A549 (cell line): Measurements from ENCODE around the gene KRTAP5-2. TPM values are rescaled to one million over a fixed set of nuclear protein-coding genes. Genes with fewer than 3 reads are reported as not detected.

ENCODE experiments used
- ATAC-seq, 2 experiments: fragments of 200-7000 bp in 1 of 2; fragments of >200 bp in 1 of 2; cut with Nextera tagmentation in 1 of 2; cut with Tn5 transposase in 1 of 2; 3 replicates each; pipeline versions ENCODE4 v1.8.0 to v1.9.1; 2018 to 2020; ENCODE audit warnings: mild to moderate bottlenecking in 1 of 2, moderate library complexity in 1 of 2
- CTCF ChIA-PET: fragments of 300-600 bp; sonication (Branson Sonifier 250); formaldehyde crosslinking; extraction: SDS; loops from one replicate; lab custom pipeline; 2021; ENCODE audit warnings: antibody characterized with exemption, inconsistent platforms; lab: Yijun Ruan, JAX
- POLR2A ChIA-PET: fragments of 350-600 bp; formaldehyde crosslinking; extraction: SDS; loops from one replicate; lab custom pipeline; 2021; ENCODE audit warnings: antibody characterized with exemption, inconsistent platforms; lab: Yijun Ruan, JAX
- DNase-seq, 2 experiments: peaks; one replicate each; pipeline versions ENCODE4 v3.0.0 to v3.0.0-alpha.2; 2011 to 2016; ENCODE audit warnings: low read depth in 1 of 2, low spot score in 1 of 2
- FAIRE-seq: peaks from 2 replicates; lab custom pipeline; 2011; peaks lifted over from hg19 to GRCh38; lab: Jason Lieb, UNC
- H3K27ac ChIP-seq, 2 experiments: fragments of >200 bp; sonication (Bioruptor Twin); formaldehyde crosslinking; 3 replicates each; pipeline ENCODE4 v1.5.1; 2016 to 2017
- H3K4me1 ChIP-seq: fragments of >200 bp; sonication (Bioruptor Twin); formaldehyde crosslinking; 3 replicates; pipeline ENCODE4 v1.6.1; 2016
- H3K4me2 ChIP-seq: fragments of >200 bp; sonication (Bioruptor Twin); formaldehyde crosslinking; 3 replicates; pipeline ENCODE4 v1.6.1; 2016
- H3K4me3 ChIP-seq: fragments of >200 bp; sonication (Bioruptor Twin); formaldehyde crosslinking; 3 replicates; pipeline ENCODE4 v1.5.1; 2016
- H3K9me3 ChIP-seq: fragments of >200 bp; sonication (Bioruptor Twin); formaldehyde crosslinking; 3 replicates; pipeline ENCODE4 v1.6.1; 2016
- CBX8 ChIP-seq: fragments of 200-600 bp; sonication (generic); IDR thresholded peaks from 2 replicates; pipeline ENCODE4 v1.6.1; 2016
- CEBPB ChIP-seq, 2 experiments: fragments of >200 bp in 1 of 2; sonication (Bioruptor Twin) in 1 of 2; formaldehyde crosslinking in 1 of 2; IDR thresholded peaks; 2 replicates each; pipeline ENCODE4 v1.6.1; 2012 to 2016
- CHD2 ChIP-seq: fragments of 150-350 bp; IDR thresholded peaks from 2 replicates; pipeline ENCODE4 v1.6.1; 2014; ENCODE audit warnings: low read length; ENCODE audit not compliant: partially characterized antibody
- EHF ChIP-seq: fragments of 250-450 bp; sonication (Bioruptor Pico); IDR thresholded peaks from 2 replicates; pipeline ENCODE4 v1.5.0; 2020; ENCODE audit warnings: mild to moderate bottlenecking
- ELK1 ChIP-seq: fragments of 150-350 bp; IDR thresholded peaks from 2 replicates; pipeline ENCODE4 v1.6.1; 2014; ENCODE audit warnings: low read depth, mild to moderate bottlenecking, low read length
- EP300 ChIP-seq, 2 experiments: fragments of >200 bp; sonication (Bioruptor Twin); formaldehyde crosslinking; IDR thresholded peaks; 2 replicates in 1 of 2; 3 replicates in 1 of 2; pipeline ENCODE4 v1.6.1; 2016 to 2017
- ESRRA ChIP-seq: fragments of 150-350 bp; IDR thresholded peaks from 2 replicates; pipeline ENCODE4 v1.6.1; 2014; ENCODE audit warnings: mild to moderate bottlenecking, low read length, borderline replicate concordance
- FOSL2 ChIP-seq, 2 experiments: fragments of 450-650 bp in 1 of 2; fragments of >200 bp in 1 of 2; sonication (Bioruptor Twin) in 1 of 2; formaldehyde crosslinking; IDR thresholded peaks; 2 replicates each; pipeline versions ENCODE4 v1.5.0 to v1.6.1; 2016 to 2020; ENCODE audit warnings: mild to moderate bottlenecking in 1 of 2, moderate library complexity in 1 of 2
- FOXS1 ChIP-seq: fragments of 250-450 bp; sonication (Bioruptor Pico); IDR thresholded peaks from 2 replicates; pipeline ENCODE4 v1.5.0; 2020; ENCODE audit warnings: mild to moderate bottlenecking, moderate library complexity
- GATA3 ChIP-seq: IDR thresholded peaks from 2 replicates; pipeline ENCODE4 v1.6.1; 2012; ENCODE audit warnings: borderline replicate concordance
- HMGXB4 ChIP-seq: fragments of 250-450 bp; sonication (Bioruptor Pico); IDR thresholded peaks from 2 replicates; pipeline ENCODE4 v1.5.0; 2021; ENCODE audit warnings: mild to moderate bottlenecking, moderate library complexity, borderline replicate concordance
- HOXA7 ChIP-seq: fragments of 250-450 bp; sonication (Bioruptor Pico); IDR thresholded peaks from 2 replicates; pipeline ENCODE4 v1.5.0; 2020; ENCODE audit warnings: mild to moderate bottlenecking, moderate library complexity
- HOXB13 ChIP-seq: fragments of 250-450 bp; sonication (Bioruptor Pico); IDR thresholded peaks from 2 replicates; pipeline ENCODE4 v1.5.0; 2020; ENCODE audit warnings: low read depth, mild to moderate bottlenecking, moderate library complexity
- HOXB5 ChIP-seq: fragments of 250-450 bp; sonication (Bioruptor Pico); IDR thresholded peaks from 2 replicates; pipeline ENCODE4 v1.5.0; 2020; ENCODE audit warnings: mild to moderate bottlenecking, moderate library complexity
- JUNB ChIP-seq: fragments of >200 bp; sonication (Bioruptor Twin); formaldehyde crosslinking; IDR thresholded peaks from 2 replicates; pipeline ENCODE4 v1.6.1; 2016
- KDM5A ChIP-seq: fragments of 200-600 bp; sonication (generic); IDR thresholded peaks from 2 replicates; pipeline ENCODE4 v1.6.1; 2016; ENCODE audit warnings: antibody characterized with exemption, mild to moderate bottlenecking
- MAZ ChIP-seq: fragments of 150-350 bp; IDR thresholded peaks from 2 replicates; pipeline ENCODE4 v1.6.1; 2014; ENCODE audit warnings: antibody characterized with exemption, low read depth, low read length, borderline replicate concordance
- MYC ChIP-seq: IDR thresholded peaks from 2 replicates; pipeline ENCODE4 v1.6.1; 2012; ENCODE audit warnings: mild to moderate bottlenecking, inconsistent platforms, low read length, improper control_type of control experiment, borderline replicate concordance
- NFE2L2 ChIP-seq: fragments of 150-350 bp; conservative IDR thresholded peaks from 2 replicates; pipeline ENCODE4 v1.6.1; 2014; ENCODE audit warnings: low read length
- PBX3 ChIP-seq: IDR thresholded peaks from 2 replicates; pipeline ENCODE4 v1.6.1; 2012
- PHF8 ChIP-seq: fragments of 200-600 bp; sonication (generic); IDR thresholded peaks from 2 replicates; pipeline ENCODE4 v1.6.1; 2016; ENCODE audit warnings: low read depth, mild to moderate bottlenecking, antibody characterized with exemption, moderate library complexity, borderline replicate concordance
- POLR2A ChIP-seq: IDR thresholded peaks from 2 replicates; pipeline ENCODE4 v1.6.1; 2012; ENCODE audit warnings: mild to moderate bottlenecking, low read length
- POLR2AphosphoS2 ChIP-seq: conservative IDR thresholded peaks from 2 replicates; pipeline ENCODE4 v1.6.1; 2012; ENCODE audit warnings: low read length, improper control_type of control experiment, inconsistent platforms
- RAD21 ChIP-seq, 2 experiments: fragments of >200 bp in 1 of 2; sonication (Bioruptor Twin) in 1 of 2; formaldehyde crosslinking in 1 of 2; IDR thresholded peaks in 1 of 2; conservative IDR thresholded peaks in 1 of 2; 2 replicates in 1 of 2; 3 replicates in 1 of 2; pipeline ENCODE4 v1.6.1; 2012 to 2018; ENCODE audit warnings: inconsistent platforms in 1 of 2
- RARB ChIP-seq: fragments of 250-450 bp; sonication (Bioruptor Pico); IDR thresholded peaks from 2 replicates; pipeline ENCODE4 v1.8.0; 2021; ENCODE audit warnings: mild to moderate bottlenecking, moderate library complexity
- RNF2 ChIP-seq: fragments of 200-600 bp; sonication (generic); IDR thresholded peaks from 2 replicates; pipeline ENCODE4 v1.6.1; 2016; ENCODE audit warnings: low read depth, mild to moderate bottlenecking, antibody characterized with exemption, moderate library complexity, borderline replicate concordance
- SMC3 ChIP-seq: fragments of >200 bp; sonication (Bioruptor Twin); formaldehyde crosslinking; IDR thresholded peaks from 3 replicates; pipeline ENCODE4 v1.6.1; 2018; ENCODE audit warnings: inconsistent platforms
- ZFP36 ChIP-seq: fragments of 450-650 bp; IDR thresholded peaks from 2 replicates; pipeline ENCODE4 v1.6.1; 2014; ENCODE audit warnings: borderline replicate concordance; ENCODE audit not compliant: partially characterized antibody
- ZSCAN20 ChIP-seq: fragments of 250-450 bp; sonication (Bioruptor Pico); IDR thresholded peaks from 2 replicates; pipeline ENCODE4 v1.8.0; 2022; ENCODE audit warnings: mild to moderate bottlenecking, moderate library complexity
- WGBS: methylation state at CpG from one replicate; pipeline ENCODE4 v1.1.6; 2017; ENCODE audit errors: missing lambda C conversion rate; 5-methylcytosine and 5-hydroxymethylcytosine counted together
- polyA plus RNA-seq, 4 experiments: library from polyadenylated mRNA; depleted of rRNA in 3 of 4; stranded (reverse); fragments of >200 nt; fragmentation: RNase III in 1 of 4; extraction: RNeasy Plus Mini Kit Qiagen cat#74134 plus additional on column Dnase treatment in 1 of 4; gene quantifications; 2 replicates in 3 of 4; 3 replicates in 1 of 4; pipeline ENCODE4 v1.2.3, GENCODE V29; 2011 to 2017
- TF ChIP-seq, protein P1 (sequence below): fragments of 250-450 bp; sonication (Bioruptor Pico); IDR thresholded peaks from 2 replicates; pipeline ENCODE4 v1.5.0; 2020; ENCODE audit warnings: low read depth, mild to moderate bottlenecking, moderate library complexity
- TF ChIP-seq, protein P2 (sequence below): fragments of >200 bp; sonication (Bioruptor Twin); formaldehyde crosslinking; IDR thresholded peaks from 3 replicates; pipeline ENCODE4 v1.6.1; 2016
- TF ChIP-seq, protein P3 (sequence below): IDR thresholded peaks from 2 replicates; pipeline ENCODE4 v1.6.1; 2012

Gene KRTAP5-2
- polyA plus RNA-seq, 2 of the 4 experiments (the other 2 are of a cell fraction) = not detected

GRCh38 chr11:1625541-1625940 lies 27.4 kb upstream of the KRTAP5-2 start:
- 70% methylated on average over 11 of the region's 13 CpGs for WGBS
- no peak overlapping the region for H3K27ac ChIP-seq
- ChIA-PET POLR2A (no interaction called here), CTCF (interaction anchor here (1.0 to 6.9 kb wide), 5 partner anchors 14 to 524 kb away, joined by 3 to 54 read pairs (median 4); no protein-coding TSS in a partner anchor)
- TF ChIP-seq ELK1 (no peak), HMGXB4 (CRISPR knock-in tag) (no peak), HOXB13 (CRISPR knock-in tag) (no peak), GATA3 (no peak), RARB (CRISPR knock-in tag) (no peak), CHD2 (no peak), POLR2AphosphoS2 (no peak), MYC (no peak), KDM5A (no peak), CBX8 (no peak), ESRRA (no peak), SMC3 (no peak), FOSL2 (IDR thresholded peaks at IDR 0.05) (no peak), FOSL2 (CRISPR knock-in tag; IDR thresholded peaks at IDR 0.05) (no peak), ZFP36 (no peak), FOXS1 (CRISPR knock-in tag) (no peak), PHF8 (no peak), POLR2A (no peak), JUNB (no peak)
- TF ChIP-seq, protein P1, sequence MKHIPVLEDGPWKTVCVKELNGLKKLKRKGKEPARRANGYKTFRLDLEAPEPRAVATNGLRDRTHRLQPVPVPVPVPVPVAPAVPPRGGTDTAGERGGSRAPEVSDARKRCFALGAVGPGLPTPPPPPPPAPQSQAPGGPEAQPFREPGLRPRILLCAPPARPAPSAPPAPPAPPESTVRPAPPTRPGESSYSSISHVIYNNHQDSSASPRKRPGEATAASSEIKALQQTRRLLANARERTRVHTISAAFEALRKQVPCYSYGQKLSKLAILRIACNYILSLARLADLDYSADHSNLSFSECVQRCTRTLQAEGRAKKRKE (CRISPR knock-in tag) = no peak
- TF ChIP-seq, protein P2, sequence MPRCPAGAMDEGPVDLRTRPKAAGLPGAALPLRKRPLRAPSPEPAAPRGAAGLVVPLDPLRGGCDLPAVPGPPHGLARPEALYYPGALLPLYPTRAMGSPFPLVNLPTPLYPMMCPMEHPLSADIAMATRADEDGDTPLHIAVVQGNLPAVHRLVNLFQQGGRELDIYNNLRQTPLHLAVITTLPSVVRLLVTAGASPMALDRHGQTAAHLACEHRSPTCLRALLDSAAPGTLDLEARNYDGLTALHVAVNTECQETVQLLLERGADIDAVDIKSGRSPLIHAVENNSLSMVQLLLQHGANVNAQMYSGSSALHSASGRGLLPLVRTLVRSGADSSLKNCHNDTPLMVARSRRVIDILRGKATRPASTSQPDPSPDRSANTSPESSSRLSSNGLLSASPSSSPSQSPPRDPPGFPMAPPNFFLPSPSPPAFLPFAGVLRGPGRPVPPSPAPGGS = no peak
- no peak for FAIRE-seq
- no peak overlapping the region for H3K4me2 ChIP-seq
- H3K4me1 ChIP-seq = no peaks in the 10 kb centered on the region
- no peaks in the 10 kb centered on the region for H3K9me3 ChIP-seq
- no peak overlapping the region for H3K4me3 ChIP-seq
- ATAC-seq = no peak
- no peak for DNase-seq

DNA sequence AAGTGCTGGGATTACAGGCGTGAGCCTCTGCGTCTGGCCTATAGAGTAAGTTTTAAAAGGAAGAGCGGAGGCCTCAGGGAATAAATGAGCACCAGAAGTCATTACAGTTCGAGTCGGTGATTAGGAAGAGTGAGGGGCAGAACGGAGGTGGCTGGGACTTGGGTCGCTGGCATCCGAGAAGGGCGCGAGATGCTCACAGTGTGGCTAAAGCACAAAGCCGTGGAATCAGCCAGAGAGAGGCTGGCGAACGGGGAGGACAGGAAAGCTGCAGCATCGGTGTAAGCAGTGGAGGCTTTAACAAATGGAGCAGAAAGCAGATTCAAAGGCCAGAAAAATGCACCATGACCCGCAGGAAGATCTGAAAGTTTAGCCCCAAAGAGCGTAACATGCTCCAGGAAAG lies 26.5 kb upstream of the KRTAP5-2 start:
- TF ChIP-seq MAZ (no peak), RNF2 (no peak), EHF (no peak), POLR2A (no peak), ESRRA (no peak), HOXB5 (CRISPR knock-in tag) (no peak), PBX3 (no peak), CHD2 (no peak), RAD21 (conservative IDR thresholded peaks at IDR 0.05 in 1 of 2, IDR thresholded peaks at IDR 0.05 in 1 of 2) (no peak), EP300 (IDR thresholded peaks at IDR 0.05) (no peak), CEBPB (IDR thresholded peaks at IDR 0.05) (no peak), HOXA7 (CRISPR knock-in tag) (no peak), ZSCAN20 (CRISPR knock-in tag) (no peak), NFE2L2 (no peak), FOXS1 (CRISPR knock-in tag) (no peak)
- TF ChIP-seq, protein P3, sequence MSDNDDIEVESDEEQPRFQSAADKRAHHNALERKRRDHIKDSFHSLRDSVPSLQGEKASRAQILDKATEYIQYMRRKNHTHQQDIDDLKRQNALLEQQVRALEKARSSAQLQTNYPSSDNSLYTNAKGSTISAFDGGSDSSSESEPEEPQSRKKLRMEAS = no peak
- no peak for DNase-seq
- POLR2A ChIA-PET = no interaction called here
- Histone ChIP-seq H3K4me3 (no peak overlapping the region), H3K27ac (no peak overlapping the region), H3K4me1 (no peaks in the 10 kb centered on the region), H3K4me2 (no peak overlapping the region), H3K9me3 (no peaks in the 10 kb centered on the region)
- CTCF ChIA-PET = interaction anchor here (1.1 to 1.7 kb wide), 3 partner anchors 50 to 288 kb away, joined by 4 to 6 read pairs (median 4); no protein-coding TSS in a partner anchor
- no peak for FAIRE-seq
- no peak for ATAC-seq
- WGBS = 63% methylated on average over 16 of the region's 16 CpGs
